Stimulated activated CD8-positive, alpha-beta memory T cell treated with anti-CD3 and anti-CD28 coated beads, Interleukin-15, amount 100 ng/mL, for 48 hours (primary cell): ENCODE data around the gene TRPM1.

ENCODE experiments used
- DNase-seq, 2 donors: peaks; one replicate each; pipeline ENCODE4 v3.0.0-alpha.2; 2020; ENCODE audit warnings: low read depth in 2 of 2

TRPM1 gene

DNA sequence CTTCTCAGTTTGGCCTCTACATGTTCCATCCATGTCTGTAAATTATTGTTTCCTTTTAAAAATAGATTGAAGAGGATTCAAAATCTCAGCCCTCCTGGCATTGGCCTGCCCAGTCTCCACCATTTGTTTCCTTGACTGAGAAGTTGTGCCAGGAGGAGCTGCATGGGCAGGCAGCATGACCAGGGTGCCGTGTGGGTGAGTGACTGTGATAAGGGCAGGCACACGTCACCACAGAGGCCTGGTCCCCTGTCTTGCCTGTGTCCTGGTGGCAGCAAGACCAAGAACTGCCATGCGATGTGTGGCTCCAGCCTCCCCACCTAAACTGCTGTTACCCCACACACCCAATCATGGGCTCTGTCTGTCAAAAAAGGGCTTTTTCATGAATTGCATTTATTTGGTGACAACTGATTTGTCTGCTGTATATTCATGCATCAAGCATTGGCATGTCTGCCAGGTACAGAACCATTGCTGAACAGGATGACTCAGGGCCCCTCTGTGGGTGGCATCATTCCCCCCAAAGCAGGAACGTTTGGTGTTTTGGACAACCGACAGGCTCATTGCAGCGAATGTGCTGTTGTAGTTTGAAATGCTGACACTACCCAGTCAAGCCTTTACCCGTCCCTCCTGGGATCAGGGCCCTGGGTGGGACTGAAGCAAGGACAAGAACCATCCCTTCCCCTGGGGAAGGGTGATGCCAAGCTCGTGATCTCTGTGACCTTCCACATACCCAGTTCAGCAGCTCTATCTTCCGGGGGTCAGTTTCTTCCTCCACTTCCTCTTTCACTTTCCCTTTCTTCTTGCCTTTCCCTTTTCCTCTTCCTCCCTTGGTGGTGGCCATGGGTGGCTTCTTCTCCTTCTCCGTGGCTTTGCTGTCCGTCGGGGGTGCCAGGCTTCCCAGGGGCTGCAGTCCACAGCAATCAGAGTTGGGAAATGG, 51.6 kb downstream of the TRPM1 start:
- DNase-seq: no peak

DNA sequence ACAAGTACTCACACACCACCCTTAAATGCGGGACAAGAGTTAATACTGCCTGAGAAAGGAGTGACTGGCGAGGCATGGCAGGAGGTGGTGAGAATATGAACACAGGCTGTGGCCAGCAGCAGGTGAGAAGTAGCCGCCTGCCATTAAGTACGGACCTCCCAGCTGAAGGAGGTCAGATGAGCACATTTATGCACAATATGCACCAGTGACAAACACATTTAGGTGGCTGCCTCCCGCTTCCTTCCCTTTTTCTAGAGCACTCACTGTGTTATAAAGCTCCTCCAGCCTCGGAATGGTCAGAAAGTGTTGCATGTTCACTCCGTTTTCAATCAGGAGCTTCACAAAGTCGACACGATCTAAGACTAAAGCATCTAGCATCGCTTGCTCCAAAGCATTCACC, 52.4 kb downstream of the TRPM1 start:
- no peak for DNase-seq

DNA sequence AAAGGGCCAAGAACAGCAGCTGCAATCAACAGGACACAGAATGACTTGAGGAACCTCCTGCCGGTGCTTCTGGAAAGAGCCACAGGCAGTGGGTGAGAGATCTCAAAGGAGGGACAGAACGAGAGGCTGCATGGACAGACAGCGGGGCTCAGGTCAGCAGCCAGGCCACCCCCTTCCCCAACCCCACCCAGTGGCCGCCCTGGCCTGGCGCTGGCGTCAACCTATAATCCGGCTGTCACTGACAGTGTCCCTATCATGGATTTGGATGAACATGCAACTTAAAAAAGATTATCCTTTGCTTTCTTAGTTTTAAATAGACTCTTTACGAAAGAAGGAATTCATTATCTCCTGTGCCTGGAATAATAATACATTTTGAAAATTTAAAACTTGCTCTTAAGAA, 54.1 kb downstream of the TRPM1 start:
- DNase-seq: no peak

DNA sequence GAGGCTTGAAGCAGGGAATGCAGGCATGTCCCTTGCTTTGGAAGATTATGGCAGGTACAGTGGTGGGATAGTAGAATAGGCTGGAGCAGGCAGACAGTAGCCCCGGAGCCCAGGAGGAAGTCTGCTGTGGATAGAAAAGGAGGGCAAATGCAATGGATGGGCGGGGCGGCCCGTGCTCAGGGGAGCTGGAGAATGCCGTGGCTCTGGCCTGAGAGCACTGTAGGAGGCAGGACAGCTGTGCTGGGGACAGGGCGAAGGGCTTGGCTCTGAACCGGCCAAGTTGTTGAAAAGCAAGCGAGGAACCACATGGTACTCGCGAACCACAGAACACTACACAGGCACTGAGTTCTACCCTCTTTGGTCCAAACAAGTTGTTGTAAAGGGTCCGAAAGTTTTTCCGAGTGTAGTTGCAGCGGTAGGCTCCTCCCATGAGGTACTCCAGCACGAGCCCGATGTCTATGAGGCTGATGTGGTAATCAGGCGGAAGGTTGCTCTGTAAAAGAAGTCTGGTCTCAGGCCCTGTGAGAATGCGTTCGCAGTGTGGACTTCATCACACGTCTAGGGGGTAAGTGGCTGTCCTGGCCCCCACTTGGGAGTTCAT, 54.7 kb downstream of the TRPM1 start:
- no peak for DNase-seq

- no peak for DNase-seq
Observed at GRCh38 chr15:31045606-31046005, 55.9 kb downstream of the TRPM1 start.

DNA sequence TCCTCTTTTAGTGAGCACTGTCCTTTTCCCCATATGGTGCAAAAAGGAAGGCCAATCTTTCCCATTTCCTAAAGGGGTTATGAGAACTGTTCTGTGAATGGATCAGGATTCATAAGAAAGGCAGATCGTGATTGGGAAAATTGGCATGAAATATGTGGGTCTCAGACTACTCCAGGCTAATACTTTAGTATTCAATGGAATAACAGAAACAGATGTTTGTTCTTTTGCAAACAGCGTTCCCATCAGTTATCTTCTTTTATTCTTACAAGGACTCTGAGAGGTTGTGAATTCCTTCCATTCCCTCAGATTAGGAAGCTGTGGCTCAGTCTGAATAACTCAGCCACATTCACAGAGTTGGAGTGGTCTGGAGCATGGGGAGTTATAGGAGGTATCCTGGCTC, 58.8 kb downstream of the TRPM1 start:
- no peak for DNase-seq

DNA sequence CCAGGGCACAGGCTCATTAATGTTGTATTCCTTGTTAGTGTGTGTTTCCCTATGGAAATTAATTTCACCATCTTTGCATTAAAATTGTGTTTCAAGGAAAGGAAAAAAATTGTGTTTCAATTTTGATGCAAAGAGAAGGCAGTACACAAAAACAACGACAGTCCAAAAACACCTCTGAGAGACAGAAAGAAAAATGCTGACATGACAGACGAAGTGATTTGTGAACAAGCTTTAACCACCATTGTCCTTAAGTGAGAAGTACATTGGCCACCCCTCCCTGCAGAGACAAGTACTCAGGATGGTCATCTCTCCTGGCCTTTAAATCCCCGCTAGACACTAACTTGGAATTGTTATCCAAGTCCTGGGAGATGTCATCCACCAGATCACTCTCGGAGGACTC, 59.9 kb downstream of the TRPM1 start:
- DNase-seq: no peak

GRCh38 chr15:31040611-31041010, 60.9 kb downstream of the TRPM1 start:
- DNase-seq: no peak

GRCh38 chr15:31039961-31040360, 61.6 kb downstream of the TRPM1 start:
- no peak for DNase-seq

DNA sequence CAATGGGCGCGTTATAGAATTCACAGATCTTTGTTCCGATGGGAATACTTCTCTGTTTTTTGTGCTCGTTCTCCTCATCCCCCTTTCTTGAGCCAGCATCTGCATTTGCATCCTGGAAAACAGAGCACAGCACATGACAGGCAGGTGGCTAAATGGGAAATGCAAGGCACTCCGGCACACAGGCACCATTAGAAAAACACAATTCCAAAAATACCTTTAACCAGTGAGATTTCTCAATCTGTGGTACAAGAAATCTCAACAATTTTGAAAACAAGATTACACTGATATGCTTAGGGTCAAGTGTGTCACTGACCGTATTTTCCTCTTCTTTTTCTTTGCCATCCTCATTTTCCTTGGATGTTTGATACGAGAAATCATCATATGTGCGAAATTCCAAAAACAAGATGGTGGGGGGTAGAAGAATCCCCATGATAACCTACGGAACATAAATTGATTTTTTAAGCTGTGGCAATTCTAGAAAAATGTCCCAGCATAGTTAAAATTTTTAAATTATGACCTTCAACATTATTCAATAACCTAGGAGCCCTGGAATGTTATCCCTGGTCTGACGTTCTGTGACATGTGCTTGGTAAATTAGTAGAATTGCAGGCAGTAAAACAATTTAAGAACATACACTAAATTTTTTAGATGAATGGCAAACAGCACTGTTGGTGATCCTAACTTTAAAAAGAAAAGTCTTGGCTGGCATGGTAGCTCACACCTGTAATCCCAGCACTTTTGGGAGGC, 63.6 kb downstream of the TRPM1 start:
- DNase-seq: no peak

GRCh38 chr15:31036783-31037182, 64.7 kb downstream of the TRPM1 start:
- no peak for DNase-seq

- DNase-seq: no peak
Observed at GRCh38 chr15:31035610-31036009, 65.9 kb downstream of the TRPM1 start.

DNA sequence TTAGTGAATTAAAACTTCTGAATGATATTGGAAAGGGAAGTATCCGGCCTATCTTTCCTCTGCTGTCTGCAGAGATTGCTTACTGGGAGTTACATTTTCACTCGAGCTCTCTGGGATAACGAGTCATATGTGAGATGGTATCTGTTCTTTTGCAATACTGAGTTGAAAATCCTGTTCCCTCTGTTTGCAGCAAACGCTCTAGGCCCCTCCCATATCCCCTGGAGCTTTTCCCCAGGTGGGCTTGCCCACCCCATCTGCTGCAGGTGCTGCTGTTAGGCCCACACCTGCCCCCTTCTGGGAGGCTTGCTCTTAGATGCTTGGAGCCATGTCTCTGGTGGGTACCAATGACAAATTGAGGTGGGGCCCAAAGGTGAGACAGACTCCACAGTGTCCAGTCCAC, 67.4 kb downstream of the TRPM1 start:
- DNase-seq: no peak

GRCh38 chr15:31032961-31033371, 68.6 kb downstream of the TRPM1 start:
- DNase-seq: no peak

DNA sequence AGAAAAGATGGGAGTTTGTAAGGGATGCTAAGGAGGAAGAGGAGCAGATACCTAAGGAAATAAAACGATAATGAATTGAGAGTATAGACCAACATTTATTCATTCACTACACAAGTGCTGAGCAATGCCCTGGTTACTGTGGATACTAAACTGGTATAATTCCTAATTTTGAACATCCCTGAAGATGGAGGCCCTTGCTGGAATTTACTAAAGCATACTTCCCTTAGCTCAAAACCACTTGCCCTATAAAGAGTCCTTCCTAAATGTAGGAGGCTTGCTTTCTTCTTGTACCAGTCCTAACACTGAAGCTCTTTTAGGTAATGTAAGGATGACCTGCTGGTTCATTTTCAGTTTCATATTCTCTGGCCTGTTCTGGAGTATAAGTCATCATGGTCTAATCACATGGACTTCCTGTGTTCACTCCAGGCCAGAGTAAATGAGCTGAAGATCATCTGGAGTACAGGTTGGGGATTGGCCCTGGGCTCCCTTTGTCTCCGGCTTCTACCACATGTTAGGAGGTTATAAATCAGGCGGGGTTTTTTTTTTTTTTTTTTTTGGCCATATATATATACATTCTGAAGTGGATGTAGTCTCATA, 70.0 kb downstream of the TRPM1 start:
- DNase-seq: no peak

DNA sequence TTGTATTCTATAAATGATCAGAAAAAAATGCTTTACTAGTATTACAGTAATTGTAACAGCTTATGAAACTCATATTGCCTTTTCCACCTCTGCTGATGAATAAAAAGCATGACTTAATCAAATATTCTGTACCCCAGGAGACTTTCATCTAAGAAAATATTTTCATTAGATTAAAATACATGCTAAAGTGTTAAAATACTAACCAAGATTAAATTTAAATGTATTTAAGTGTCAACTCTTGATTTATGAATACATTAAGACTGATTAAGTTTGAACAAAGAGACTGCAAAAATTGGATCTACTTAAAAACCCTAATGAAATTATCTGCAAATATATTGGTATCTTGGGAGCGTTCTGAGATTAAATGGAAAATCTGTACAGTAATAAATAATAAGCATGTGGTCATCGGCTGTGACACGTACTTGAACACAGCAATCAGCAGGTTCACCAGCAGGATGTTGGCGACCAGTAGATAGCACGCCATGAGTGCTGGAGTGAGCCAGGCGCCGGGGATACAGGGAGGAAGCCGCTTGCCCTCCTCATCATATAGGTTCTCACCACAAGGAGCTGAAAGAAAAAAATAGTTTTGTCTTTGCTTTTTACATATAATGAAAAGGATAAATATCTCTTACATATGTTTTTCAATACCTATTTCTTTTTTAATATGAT, 73.5 kb downstream of the TRPM1 start:
- DNase-seq: no peak

DNA sequence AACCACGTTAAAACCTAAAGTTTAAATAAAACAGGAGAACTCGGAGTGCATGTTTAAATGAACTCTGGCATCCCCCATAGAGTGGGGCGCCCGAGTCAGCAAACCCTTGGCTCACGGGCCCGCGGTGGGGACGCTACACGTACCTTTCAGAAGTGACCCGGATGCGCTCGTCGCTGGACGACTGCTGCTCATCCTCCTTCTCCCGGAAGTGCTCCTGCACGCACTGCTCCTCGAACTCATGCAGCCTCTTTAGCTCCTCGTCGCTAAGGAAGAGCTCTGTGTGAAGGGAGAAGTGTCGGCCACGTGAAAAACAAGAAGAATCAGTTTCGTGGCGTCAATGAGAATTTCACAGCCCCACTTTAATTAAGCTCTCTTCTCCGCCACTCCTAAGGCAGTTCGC, 75.5 kb downstream of the TRPM1 start:
- DNase-seq: no peak

DNA sequence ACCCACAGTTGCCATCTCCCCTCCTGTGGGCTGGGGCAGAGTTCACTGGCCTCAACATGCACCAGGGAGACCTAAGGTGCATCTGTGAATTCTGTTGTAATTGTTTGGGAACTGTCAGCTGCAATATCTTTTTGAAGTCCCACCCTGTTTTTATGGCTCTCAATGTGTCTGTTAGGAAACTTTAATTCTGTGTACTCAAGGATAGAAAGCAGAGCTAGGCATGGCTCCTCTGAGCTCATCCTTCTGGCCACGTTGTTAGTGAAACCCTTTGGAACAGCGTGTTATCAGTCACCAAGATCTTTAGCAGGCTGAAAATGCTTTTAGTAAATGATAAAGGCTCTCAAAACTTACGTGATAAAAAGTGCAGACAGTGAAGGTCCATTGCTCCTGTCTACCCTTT, 76.5 kb downstream of the TRPM1 start:
- DNase-seq: no peak

DNA sequence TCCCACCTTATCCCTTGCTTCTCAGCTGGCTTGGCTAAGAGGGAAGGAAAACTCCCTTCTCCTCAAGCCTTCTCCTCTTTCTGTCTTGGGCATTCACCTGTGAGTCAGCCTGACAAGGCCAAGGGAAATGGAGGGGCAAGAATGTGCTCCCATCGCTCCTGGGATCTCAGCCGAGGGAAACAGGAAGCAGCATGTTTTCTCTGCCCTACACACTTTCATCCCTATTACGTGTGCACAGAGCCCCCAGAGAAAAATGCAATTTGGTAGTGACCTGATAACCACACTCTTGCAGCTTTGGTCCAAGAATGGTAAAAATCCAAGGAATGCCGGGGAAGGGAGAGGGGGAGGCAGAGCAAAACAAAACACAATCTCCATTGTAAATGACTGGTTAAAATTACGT, 77.2 kb downstream of the TRPM1 start:
- no peak for DNase-seq

DNA sequence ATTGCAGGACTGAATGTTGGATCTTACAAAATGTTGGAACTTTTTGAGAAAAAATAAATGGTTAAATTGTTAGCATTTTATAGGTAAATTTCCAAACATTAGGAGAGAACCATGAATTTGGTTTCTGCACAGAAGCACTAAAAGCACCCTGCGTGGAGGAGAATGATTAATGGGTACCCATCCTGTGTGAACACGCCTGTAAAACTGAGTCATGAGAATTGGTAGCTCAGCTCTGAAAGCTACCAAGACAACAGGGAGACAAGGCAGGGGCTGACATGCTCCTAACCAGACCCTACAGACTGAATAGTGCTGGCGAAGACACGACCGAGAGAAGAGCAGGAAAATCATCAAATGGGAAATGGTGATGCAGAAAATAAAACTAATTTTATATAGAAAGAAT, 77.7 kb downstream of the TRPM1 start:
- no peak for DNase-seq

DNA sequence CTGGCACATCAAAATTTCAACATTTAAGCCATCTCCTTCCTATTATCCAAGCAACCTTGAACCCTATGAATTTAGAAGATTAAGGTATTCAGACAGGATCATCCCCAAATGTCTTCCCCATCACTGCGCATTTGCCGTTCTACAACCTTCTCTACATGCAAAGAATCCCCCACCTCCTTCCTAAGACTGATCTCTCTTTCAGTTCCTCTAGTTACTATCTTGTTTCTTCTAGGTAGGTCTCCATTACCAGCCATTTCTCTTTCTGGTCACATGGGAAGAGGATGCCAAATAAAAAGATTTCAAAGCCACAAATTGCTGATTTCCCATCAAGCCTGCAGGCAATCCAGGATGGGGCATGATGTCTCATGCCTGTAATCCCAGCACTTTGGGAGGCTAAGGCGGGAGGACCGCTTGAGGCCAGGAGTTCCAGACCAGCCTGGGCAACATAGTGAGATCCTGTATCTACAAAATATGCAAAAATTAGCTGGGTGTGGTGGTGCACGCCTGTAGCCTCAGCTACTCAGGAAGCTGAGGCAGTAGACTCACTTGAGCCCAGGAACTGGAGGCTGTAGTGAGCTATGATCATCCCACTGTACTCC, 80.4 kb downstream of the TRPM1 start:
- DNase-seq: no peak
